Measurements from ENCODE around the gene C5.

DNA sequence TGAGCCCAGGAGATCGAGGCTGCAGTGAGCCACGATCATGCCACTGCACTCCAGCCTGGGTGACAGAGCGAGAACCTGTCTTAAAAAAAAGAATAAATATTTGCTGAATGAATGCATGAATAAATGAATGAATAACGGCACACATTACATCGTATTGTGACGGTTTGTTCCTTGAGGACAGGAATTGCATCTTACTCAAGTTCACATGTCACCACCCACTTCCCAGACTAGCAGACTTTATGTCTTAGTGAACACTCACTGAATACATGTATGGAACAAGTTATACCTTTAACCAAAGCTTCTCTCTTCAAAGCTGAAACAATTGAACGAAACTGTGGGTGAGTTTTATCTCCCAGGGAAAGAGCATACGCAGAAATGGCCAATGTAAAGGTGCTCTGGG is 70.3 kb downstream of the C5 start:
- TF ChIP-seq CTCF (conservative IDR thresholded peaks at IDR 0.05 in 1 of 2, IDR thresholded peaks at IDR 0.05 in 1 of 2; ENCODE audit: extremely low read depth in 1 of 2, insufficient read depth in 1 of 2, low read depth in 1 of 2, low read length in 2 of 2) (no peak), EZH2 (IDR thresholded peaks at IDR 0.05; ENCODE audit: borderline replicate concordance, low read length) (no peak)
